OCI-LY7 (cell line): ENCODE data around the gene SACM1L. TPM values are rescaled to one million over a fixed set of nuclear protein-coding genes. Genes with fewer than 3 reads are reported as not detected.
"Not testable (repeated sequence)": the region's sequence is repeated elsewhere in the genome, so short reads cannot be mapped to it uniquely, and the experiment has no call there.

Experiments
- BruUV-seq: library from RNA; stranded (reverse); fragments of 400-500 nt; replicated peaks from 2 replicates; lab custom pipeline; 2021; lab: Mats Ljungman, UMichigan
- CTCF ChIA-PET: fragments of 300-600 bp; sonication (Branson Sonifier 250); formaldehyde crosslinking; loops from one replicate; lab custom pipeline; 2022; ENCODE audit warnings: antibody characterized with exemption; ENCODE audit not compliant: unreplicated experiment; lab: Charles Lee
- POLR2A ChIA-PET: fragments of 300-600 bp; sonication (Branson Sonifier 250); formaldehyde crosslinking; loops from one replicate; lab custom pipeline; 2022; ENCODE audit warnings: antibody characterized with exemption; lab: Charles Lee
- DNase-seq: peaks from one replicate; pipeline ENCODE4 v3.0.0-alpha.2; 2015; ENCODE audit warnings: low spot score
- H2AFZ ChIP-seq: fragments of 200-600 bp; sonication (generic), shearing (Covaris generic); 2 replicates; pipeline ENCODE4 v1.6.1; 2014; ENCODE audit warnings: mild to moderate bottlenecking, antibody characterized with exemption, low read length, moderate library complexity
- H3K27ac ChIP-seq: fragments of 200-600 bp; sonication (generic); 2 replicates; pipeline ENCODE4 v1.5.1; 2014; ENCODE audit warnings: mixed run types, low read depth, mild to moderate bottlenecking, moderate library complexity, low read length, inconsistent platforms; ENCODE audit not compliant: poor library complexity, severe bottlenecking
- H3K36me3 ChIP-seq: fragments of 200-600 bp; sonication (generic); 2 replicates; pipeline ENCODE4 v1.6.1; 2014; ENCODE audit warnings: mild to moderate bottlenecking, antibody characterized with exemption, low read length, moderate library complexity, mixed read lengths; ENCODE audit not compliant: insufficient read depth
- H3K4me1 ChIP-seq: fragments of 200-600 bp; sonication (generic); 2 replicates; pipeline ENCODE4 v1.5.1; 2014; ENCODE audit warnings: mild to moderate bottlenecking, low read length; ENCODE audit not compliant: insufficient read depth, poor library complexity, severe bottlenecking
- H3K4me2 ChIP-seq: fragments of 200-600 bp; sonication (generic); 2 replicates; pipeline ENCODE4 v1.6.1; 2014; ENCODE audit warnings: mild to moderate bottlenecking, low read length
- H3K4me3 ChIP-seq: fragments of 200-600 bp; sonication (generic); 2 replicates; pipeline ENCODE4 v1.5.1; 2014; ENCODE audit warnings: mild to moderate bottlenecking, low read depth, low read length; ENCODE audit not compliant: poor library complexity, severe bottlenecking
- H3K79me2 ChIP-seq: fragments of 200-600 bp; sonication (generic); 2 replicates; pipeline ENCODE4 v1.6.1; 2016; ENCODE audit warnings: low read depth, mild to moderate bottlenecking, low read length, moderate library complexity, mixed read lengths; ENCODE audit not compliant: insufficient read depth
- H3K9me2 ChIP-seq: fragments of 200-600 bp; sonication (generic); 2 replicates; pipeline ENCODE4 v1.6.1; 2016; ENCODE audit warnings: mild to moderate bottlenecking, low read length, mixed read lengths; ENCODE audit not compliant: insufficient read depth
- H3K9me3 ChIP-seq: fragments of 200-600 bp; sonication (generic); 2 replicates; pipeline ENCODE4 v1.6.1; 2014; ENCODE audit warnings: mild to moderate bottlenecking, mixed run types, low read length, mixed read lengths
- H4K20me1 ChIP-seq: fragments of 200-600 bp; sonication (generic); 2 replicates; pipeline ENCODE4 v1.6.1; 2014; ENCODE audit warnings: mild to moderate bottlenecking, antibody characterized with exemption, low read length, moderate library complexity, mixed read lengths; ENCODE audit not compliant: insufficient read depth
- CTCF ChIP-seq: fragments of 200-600 bp; sonication (generic); conservative IDR thresholded peaks from 2 replicates; pipeline ENCODE4 v1.5.1; 2014; ENCODE audit warnings: mild to moderate bottlenecking, antibody characterized with exemption, low read length, moderate library complexity, mixed read lengths
- EZH2phosphoT487 ChIP-seq: fragments of 200-600 bp; sonication (generic); IDR thresholded peaks from 2 replicates; pipeline ENCODE4 v1.6.1; 2018; ENCODE audit warnings: low read depth, borderline replicate concordance, mild to moderate bottlenecking, mixed run types, antibody characterized with exemption, low read length, moderate library complexity, mixed read lengths
- intact Hi-C: fragments of 100-400 bp; cut with micrococcal nuclease; formaldehyde crosslinking; loops from one replicate; pipeline ENCODE4 v1.10.0; 2022; ENCODE audit not compliant: unreplicated experiment
- total RNA-seq, 2 experiments: library from RNA; depleted of rRNA in 1 of 2; stranded (reverse); fragments of >200 nt in 1 of 2; shearing (Covaris generic) in 1 of 2; gene quantifications; 2 replicates each; pipeline ENCODE4 v1.2.3, GENCODE V29; 2014 to 2022

Gene SACM1L
- total RNA-seq, 2 experiments from 2014 or later: 35.5 to 54.9 TPM

GRCh38 chr3:45684327-45684892 is 4.8 kb upstream of the SACM1L start:
- TF ChIP-seq CTCF (no peak), EZH2phosphoT487 (no peak)
- DNase-seq: no peak
- H3K9me2 ChIP-seq: no peaks in the 10 kb centered on the region
- H3K4me2 ChIP-seq: no peak overlapping the region
- intact Hi-C loops: no loop called here
- no peaks in the 10 kb centered on the region for H4K20me1 ChIP-seq
- no peak overlapping the region for H2AFZ ChIP-seq
- H3K9me3 ChIP-seq: no peaks in the 10 kb centered on the region
- no peaks in the 10 kb centered on the region for H3K4me1 ChIP-seq
- H3K36me3 ChIP-seq: no peaks in the 10 kb centered on the region
- ChIA-PET CTCF (no interaction called here), POLR2A (no interaction called here)
- H3K27ac ChIP-seq: no peak overlapping the region
- H3K4me3 ChIP-seq: no peak overlapping the region
- BruUV-seq: no TSS peak
- peaks cover under 1% of the 10 kb centered on the region; the same call in 1 of the 2 replicates for H3K79me2 ChIP-seq

DNA sequence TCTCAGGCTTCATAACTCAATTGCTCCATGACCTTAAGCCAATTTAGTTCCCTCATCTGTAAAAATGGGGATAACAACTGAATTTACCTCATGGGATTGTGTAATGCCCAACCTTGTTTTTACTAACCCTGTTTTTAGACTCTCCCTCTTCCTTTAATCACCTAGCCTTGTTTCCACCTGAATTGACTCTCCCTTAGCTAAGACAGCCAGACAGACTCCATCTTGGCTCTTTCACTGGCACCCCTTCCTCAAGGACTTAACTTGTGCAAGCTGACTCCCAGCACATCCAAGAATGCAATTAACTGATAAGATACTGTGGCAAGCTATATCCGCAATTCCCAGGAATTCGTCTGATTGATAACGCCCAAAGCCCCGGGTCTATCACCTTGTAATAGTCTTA is 3.5 kb upstream of the SACM1L start:
- H3K4me3 ChIP-seq, H4K20me1 ChIP-seq, POLR2A ChIA-PET, intact Hi-C loops, CTCF ChIA-PET, H3K4me1 ChIP-seq, H3K9me3 ChIP-seq, H3K27ac ChIP-seq, H3K9me2 ChIP-seq, DNase-seq, H3K36me3 ChIP-seq, H2AFZ ChIP-seq, H3K4me2 ChIP-seq, BruUV-seq: not testable (repeated sequence)
- H3K79me2 ChIP-seq: peaks cover 13% of the 10 kb centered on the region

DNA sequence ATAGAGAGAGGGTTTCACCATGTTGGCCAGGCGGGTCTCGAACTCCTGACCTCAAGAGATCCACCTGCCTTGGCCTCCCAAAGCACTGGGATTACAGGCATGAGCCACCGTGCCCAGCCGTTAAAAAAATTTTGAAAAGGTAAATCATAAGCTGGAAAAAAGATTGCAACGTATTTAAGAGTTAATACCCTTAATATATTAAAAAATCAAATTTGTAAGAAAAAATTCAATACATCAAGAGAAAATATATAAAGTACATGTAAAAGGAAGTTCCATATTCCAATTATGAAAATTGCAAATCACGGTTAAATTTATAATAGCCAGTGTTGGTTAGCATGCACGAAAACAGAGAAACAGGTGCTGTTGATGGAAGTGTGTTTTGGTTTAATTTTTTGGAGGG is 2.3 kb upstream of the SACM1L start:
- Histone ChIP-seq H3K4me1 (peaks cover 13% of the 10 kb centered on the region), H3K36me3 (peaks cover 4% of the 10 kb centered on the region), H3K79me2 (peaks cover 25% of the 10 kb centered on the region), H3K9me2 (no peaks in the 10 kb centered on the region), H3K9me3 (no peaks in the 10 kb centered on the region), H3K27ac (no peak overlapping the region), H3K4me3 (no peak overlapping the region), H2AFZ (no peak overlapping the region), H4K20me1 (no peaks in the 10 kb centered on the region; the same call in 1 of the 2 replicates), H3K4me2 (no peak overlapping the region)
- CTCF ChIA-PET: no interaction called here
- intact Hi-C loops: no loop called here
- no TSS peak for BruUV-seq
- no peak for DNase-seq
- TF ChIP-seq CTCF: no peak
- no peak for TF ChIP-seq EZH2phosphoT487
- POLR2A ChIA-PET: no interaction called here
